Cerebellar nuclear complex (tissue), 1 donor: ENCODE measurements around the gene DXO.
"Not testable (repeated sequence)": the region's sequence is repeated elsewhere in the genome, so short reads cannot be mapped to it uniquely, and the experiment has no call there.

Experiments
- DNase-seq, 2 experiments: peaks; one replicate each; lab custom pipeline; 2025; lab: John Stamatoyannopoulos, UW

DXO gene

GRCh38 chr6:31958741-31959739 is 12.9 kb downstream of the DXO start, which contains the start of the genes NELFE and SKIC2:
Gene NELFE (minus strand): TSS chr6:31958971. CDS start chr6:31958446, 525 bp downstream.
Gene SKIC2 (plus strand): TSS chr6:31959175. CDS start chr6:31959193, 18 bp downstream.
- peak; percentile 80 to 90 for DNase-seq

GRCh38 chr6:31958412-31958740 is 13.6 kb downstream of the DXO start:
- DNase-seq = no peak

GRCh38 chr6:31956796-31957195 is 15.1 kb downstream of the DXO start:
- no peak for DNase-seq

- DNase-seq = no peak
Measured at GRCh38 chr6:31954511-31954910, 17.4 kb downstream of the DXO start.

- no peak for DNase-seq
Measured at GRCh38 chr6:31952890-31953289, 19.0 kb downstream of the DXO start.

GRCh38 chr6:31952140-31952805 is 19.7 kb downstream of the DXO start:
- no peak for DNase-seq

GRCh38 chr6:31949926-31950548 is 21.9 kb downstream of the DXO start:
- no peak for DNase-seq

GRCh38 chr6:31948753-31949413 is 23.1 kb downstream of the DXO start:
- DNase-seq = no peak

- no peak for DNase-seq
Measured at GRCh38 chr6:31948306-31948705, 23.6 kb downstream of the DXO start.

GRCh38 chr6:31947864-31948263 is 24.1 kb downstream of the DXO start:
- no peak for DNase-seq

- DNase-seq = no peak
Measured at GRCh38 chr6:31947070-31947675, 24.8 kb downstream of the DXO start.

- no peak for DNase-seq
Measured at GRCh38 chr6:31946370-31946885, 25.5 kb downstream of the DXO start.

- no peak for DNase-seq
Measured at GRCh38 chr6:31945507-31946369, 26.2 kb downstream of the DXO start, which contains the start of gene CFB. Gene CFB (plus strand): TSS chr6:31946095. CDS start chr6:31946222, 127 bp downstream.

- no peak for DNase-seq
Measured at GRCh38 chr6:31945154-31945506, 26.8 kb downstream of the DXO start.

GRCh38 chr6:31943742-31944141 is 28.2 kb downstream of the DXO start:
- no peak for DNase-seq

GRCh38 chr6:31940256-31940664 is 31.7 kb downstream of the DXO start:
- DNase-seq = no peak

GRCh38 chr6:31935823-31936222 is 36.1 kb downstream of the DXO start:
- no peak for DNase-seq

- DNase-seq = no peak
Measured at GRCh38 chr6:31935021-31935420, 36.9 kb downstream of the DXO start.

- DNase-seq = no peak
Measured at GRCh38 chr6:31933537-31933936, 38.4 kb downstream of the DXO start.

GRCh38 chr6:31932137-31932536 is 39.8 kb downstream of the DXO start:
- DNase-seq = not testable (repeated sequence)
